Suprapubic skin (tissue), 4 donors: ENCODE data around the gene PLXNA2.

Experiments
- CTCF ChIP-seq, 2 donors: fragments of 200-600 bp in 1 of 2; fragments of 450-650 bp in 1 of 2; sonication (generic) in 1 of 2; IDR thresholded peaks; one replicate each; pipeline ENCODE4 v1.5.1; 2016 to 2019; ENCODE audit warnings: antibody characterized with exemption in 2 of 2, mild to moderate bottlenecking in 1 of 2, moderate library complexity in 1 of 2
- POLR2A ChIP-seq, 2 donors: fragments of 450-650 bp; IDR thresholded peaks; one replicate each; pipeline ENCODE4 v1.6.1; 2017; ENCODE audit warnings: antibody characterized with exemption in 2 of 2, mild to moderate bottlenecking in 2 of 2, moderate library complexity in 2 of 2
- POLR2AphosphoS5 ChIP-seq, 3 donors: sonication (generic); formaldehyde crosslinking; IDR thresholded peaks; one replicate each; pipeline ENCODE4 v1.6.1; 2017; ENCODE audit warnings: antibody characterized with exemption in 3 of 3

- TF ChIP-seq POLR2AphosphoS5 (IDR thresholded peaks at IDR 0.05), result no peak
- TF ChIP-seq POLR2A (IDR thresholded peaks at IDR 0.05), result no peak
- no peak for TF ChIP-seq CTCF (IDR thresholded peaks at IDR 0.05)
Observed at GRCh38 chr1:208235356-208235981, 8.7 kb downstream of the PLXNA2 start.
